HCT116 (cell line): ENCODE measurements around the gene DRGX. TPM values are rescaled to one million over a fixed set of nuclear protein-coding genes. Genes with fewer than 3 reads are reported as not detected.

Experiments
- ATAC-seq: fragments of 200-7000 bp; cut with Tn5 transposase; 2 replicates; pipeline ENCODE4 v1.9.1; 2020; ENCODE audit warnings: mild to moderate bottlenecking, moderate library complexity
- BruUV-seq: library from RNA; stranded (reverse); fragments of 400-500 nt; replicated peaks from 2 replicates; lab custom pipeline; 2021; lab: Mats Ljungman, UMichigan
- CTCF ChIA-PET: fragments of 300-600 bp; sonication (Branson Sonifier 250); formaldehyde crosslinking; loops from one replicate; lab custom pipeline; 2021; ENCODE audit warnings: antibody characterized with exemption; lab: Charles Lee
- POLR2A ChIA-PET: fragments of 300-600, 350-600 bp; sonication (Branson Sonifier 250); formaldehyde crosslinking; loops from one replicate; lab custom pipeline; 2021; ENCODE audit warnings: antibody characterized with exemption; lab: Charles Lee
- RAD21 ChIA-PET, 2 experiments: fragments of 300-600 bp; sonication (Branson Sonifier 250); formaldehyde crosslinking; loops; one replicate each; lab custom pipeline; 2023; ENCODE audit warnings: low total read pairs in 2 of 2; ENCODE audit not compliant: uncharacterized antibody in 2 of 2, unreplicated experiment in 2 of 2, low non-redundant PET in 1 of 2; lab: Charles Lee
- DNase-seq: peaks from one replicate; pipeline ENCODE4 v3.0.0-alpha.2; 2010; ENCODE audit warnings: low read depth, low spot score
- H2AFZ ChIP-seq: fragments of 200-600 bp; shearing (Covaris generic), sonication (generic); 2 replicates; pipeline ENCODE4 v1.6.1; 2017; ENCODE audit warnings: low read depth, mixed run types, mixed read lengths, antibody characterized with exemption, low read length; ENCODE audit not compliant: poor library complexity, severe bottlenecking
- H3K27ac ChIP-seq: 2 replicates; pipeline ENCODE4 v1.5.1; 2012; ENCODE audit warnings: low read depth, low read length
- H3K27me3 ChIP-seq: fragments of 200-600 bp; sonication (generic); 2 replicates; pipeline ENCODE4 v1.6.1; 2016; ENCODE audit warnings: mixed run types, low read length, mixed read lengths; ENCODE audit not compliant: insufficient read depth
- H3K36me3 ChIP-seq, 2 experiments: fragments of 200-500 bp in 1 of 2; fragments of 200-600 bp in 1 of 2; sonication (Bioruptor generic) in 1 of 2; sonication (generic) in 1 of 2; 2 replicates each; pipeline versions ENCODE4 v1.5.1 to v1.6.1; 2014 to 2016; ENCODE audit warnings: low read length in 2 of 2, inconsistent platforms in 1 of 2, mixed read lengths in 1 of 2, mixed run types in 1 of 2; ENCODE audit not compliant: insufficient read depth in 2 of 2, control insufficient read depth in 1 of 2
- H3K4me1 ChIP-seq, 2 experiments: fragments of 200-600 bp in 1 of 2; sonication (generic) in 1 of 2; 2 replicates each; pipeline versions ENCODE4 v1.5.1 to v1.6.1; 2012 to 2017; ENCODE audit warnings: low read length in 2 of 2, inconsistent platforms in 1 of 2, mild to moderate bottlenecking in 1 of 2, mixed read lengths in 1 of 2, mixed run types in 1 of 2, moderate library complexity in 1 of 2; ENCODE audit not compliant: insufficient read depth in 2 of 2, control insufficient read depth in 1 of 2
- H3K4me2 ChIP-seq: fragments of 200-600 bp; sonication (generic); 2 replicates; pipeline ENCODE4 v1.6.1; 2017; ENCODE audit warnings: mixed run types, low read length, mixed read lengths
- H3K4me3 ChIP-seq, 2 experiments: fragments of 200-600 bp in 1 of 2; sonication (generic) in 1 of 2; replicated peaks in 1 of 2; 2 replicates each; pipeline ENCODE4 v1.5.1; 2011 to 2016; ENCODE audit warnings: low read length in 2 of 2, control low read depth in 1 of 2, low read depth in 1 of 2, mild to moderate bottlenecking in 1 of 2, mixed read lengths in 1 of 2, mixed run types in 1 of 2
- H3K79me2 ChIP-seq: fragments of 200-600 bp; sonication (generic); 2 replicates; pipeline ENCODE4 v1.6.1; 2017; ENCODE audit warnings: mild to moderate bottlenecking, mixed run types, low read length, moderate library complexity, mixed read lengths; ENCODE audit not compliant: insufficient read depth
- H3K9ac ChIP-seq: fragments of 200-600 bp; sonication (generic); 2 replicates; pipeline ENCODE4 v1.6.1; 2016; ENCODE audit warnings: low read length, mixed read lengths
- H3K9me2 ChIP-seq: fragments of 200-600 bp; sonication (generic), shearing (Covaris generic); 2 replicates; pipeline ENCODE4 v1.6.1; 2017; ENCODE audit warnings: mixed run types, mild to moderate bottlenecking, moderate library complexity; ENCODE audit not compliant: insufficient read depth
- H3K9me3 ChIP-seq, 2 experiments: fragments of 200-500 bp in 1 of 2; fragments of 200-600 bp in 1 of 2; sonication (Bioruptor generic) in 1 of 2; sonication (generic) in 1 of 2; 2 replicates each; pipeline ENCODE4 v1.6.1; 2014 to 2017; ENCODE audit warnings: low read length in 2 of 2, mixed read lengths in 2 of 2, inconsistent platforms in 1 of 2, low read depth in 1 of 2, mild to moderate bottlenecking in 1 of 2, mixed run types in 1 of 2, moderate library complexity in 1 of 2; ENCODE audit not compliant: control insufficient read depth in 1 of 2, insufficient read depth in 1 of 2
- H4K20me1 ChIP-seq: fragments of 200-600 bp; sonication (generic), shearing (Covaris generic); 2 replicates; pipeline ENCODE4 v1.6.1; 2017; ENCODE audit warnings: mixed run types, mild to moderate bottlenecking, moderate library complexity; ENCODE audit not compliant: insufficient read depth
- CBX3 ChIP-seq: IDR thresholded peaks from 2 replicates; pipeline ENCODE4 v1.6.1; 2012; ENCODE audit warnings: low read depth
- CEBPB ChIP-seq: IDR thresholded peaks from 2 replicates; pipeline ENCODE4 v1.6.1; 2012; ENCODE audit warnings: low read depth
- CTCF ChIP-seq, 3 experiments: fragments of 200-600 bp in 1 of 3; sonication (generic) in 1 of 3; IDR thresholded peaks in 2 of 3; conservative IDR thresholded peaks in 1 of 3; 2 replicates each; pipeline ENCODE4 v1.5.1; 2012 to 2017; ENCODE audit warnings: low read depth in 2 of 3, low read length in 2 of 3, antibody characterized with exemption in 1 of 3, borderline replicate concordance in 1 of 3, control low read depth in 1 of 3, mild to moderate bottlenecking in 1 of 3, mixed read lengths in 1 of 3, mixed run types in 1 of 3, moderate library complexity in 1 of 3; ENCODE audit not compliant: insufficient read depth in 1 of 3
- EGR1 ChIP-seq: IDR thresholded peaks from 2 replicates; pipeline ENCODE4 v1.6.1; 2012; ENCODE audit warnings: low read depth
- ELF1 ChIP-seq: IDR thresholded peaks from 2 replicates; pipeline ENCODE4 v1.6.1; 2012; ENCODE audit warnings: low read depth, borderline replicate concordance
- EZH2 ChIP-seq: fragments of 200-600 bp; sonication (generic); IDR thresholded peaks from 2 replicates; pipeline ENCODE4 v1.6.1; 2017; ENCODE audit warnings: antibody characterized with exemption, mixed run types
- EZH2phosphoT487 ChIP-seq: fragments of 200-600 bp; IDR thresholded peaks from 2 replicates; pipeline ENCODE4 v1.6.1; 2018; ENCODE audit warnings: antibody characterized with exemption, borderline replicate concordance
- FOSL1 ChIP-seq: IDR thresholded peaks from 2 replicates; pipeline ENCODE4 v1.6.1; 2012; ENCODE audit warnings: low read depth
- JUND ChIP-seq: IDR thresholded peaks from 2 replicates; pipeline ENCODE4 v1.6.1; 2012
- POLR2AphosphoS5 ChIP-seq: IDR thresholded peaks from 2 replicates; pipeline ENCODE4 v1.6.1; 2011; ENCODE audit warnings: mild to moderate bottlenecking, low read depth, low read length, moderate library complexity
- RAD21 ChIP-seq: IDR thresholded peaks from 2 replicates; pipeline ENCODE4 v1.6.1; 2012; ENCODE audit warnings: low read depth, mild to moderate bottlenecking
- SIN3A ChIP-seq: IDR thresholded peaks from 2 replicates; pipeline ENCODE4 v1.6.1; 2012; ENCODE audit warnings: low read depth
- SP1 ChIP-seq: IDR thresholded peaks from 2 replicates; pipeline ENCODE4 v1.6.1; 2012; ENCODE audit warnings: low read depth
- SRF ChIP-seq: IDR thresholded peaks from 2 replicates; pipeline ENCODE4 v1.6.1; 2012; ENCODE audit warnings: low read depth
- TCF7L2 ChIP-seq: IDR thresholded peaks from 2 replicates; pipeline ENCODE4 v1.7.0; 2011; ENCODE audit warnings: borderline replicate concordance, inconsistent platforms; ENCODE audit not compliant: insufficient read depth, insufficient read length; ENCODE audit errors: extremely low read depth
- ZFX ChIP-seq: fragments of 450-650 bp; IDR thresholded peaks from 2 replicates; pipeline ENCODE4 v1.6.1; 2017
- ZNF274 ChIP-seq: fragments of 200-500 bp; sonication (Bioruptor generic); IDR thresholded peaks from 2 replicates; pipeline ENCODE4 v1.6.1; 2014; ENCODE audit warnings: mild to moderate bottlenecking, low read depth, low read length, inconsistent platforms
- intact Hi-C: fragments of 100-400 bp; cut with micrococcal nuclease; formaldehyde crosslinking; loops from 2 replicates; pipeline ENCODE4 v1.10.0; 2022
- total RNA-seq: library from RNA; stranded (reverse); gene quantifications from one replicate; pipeline ENCODE4 v1.2.1, GENCODE V29; 2021; ENCODE audit not compliant: unreplicated experiment
- TF ChIP-seq, protein P1 (sequence below): IDR thresholded peaks from 2 replicates; pipeline ENCODE4 v1.6.1; 2012
- TF ChIP-seq, protein P2 (sequence below): IDR thresholded peaks from 2 replicates; pipeline ENCODE4 v1.6.1; 2012
- TF ChIP-seq, protein P3 (sequence below): IDR thresholded peaks from 2 replicates; pipeline ENCODE4 v1.6.1; 2011; ENCODE audit warnings: mild to moderate bottlenecking, low read length, moderate library complexity; ENCODE audit not compliant: insufficient replicate concordance; ENCODE audit errors: extremely low read depth

Gene DRGX
- total RNA-seq, 1 experiment from 2014 or later, result not detected

GRCh38 chr10:49320191-49320590 is 75.7 kb downstream of the DRGX start:
- ATAC-seq (no peak), DNase-seq (no peak)
- ChIA-PET RAD21 (no interaction called here), POLR2A (no interaction called here), CTCF (no interaction called here)
- Histone ChIP-seq H3K36me3 (no peaks in the 10 kb centered on the region), H3K79me2 (no peaks in the 10 kb centered on the region), H4K20me1 (no peaks in the 10 kb centered on the region), H3K4me1 (no peaks in the 10 kb centered on the region), H2AFZ (no peak overlapping the region), H3K9me3 (no peaks in the 10 kb centered on the region), H3K4me2 (no peak overlapping the region), H3K4me3 (no peak overlapping the region), H3K9ac (no peak overlapping the region), H3K27me3 (peaks cover 32% of the 10 kb centered on the region), H3K9me2 (no peaks in the 10 kb centered on the region), H3K27ac (no peak overlapping the region)
- intact Hi-C loops, result no loop called here
- no TSS peak for BruUV-seq
- TF ChIP-seq, protein P1, sequence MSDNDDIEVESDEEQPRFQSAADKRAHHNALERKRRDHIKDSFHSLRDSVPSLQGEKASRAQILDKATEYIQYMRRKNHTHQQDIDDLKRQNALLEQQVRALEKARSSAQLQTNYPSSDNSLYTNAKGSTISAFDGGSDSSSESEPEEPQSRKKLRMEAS, result no peak

GRCh38 chr10:49319206-49319605 is 76.7 kb downstream of the DRGX start:
- no peaks in the 10 kb centered on the region for H3K9me3 ChIP-seq
- TF ChIP-seq CEBPB, result no peak
- TF ChIP-seq TCF7L2, result no peak
- no peak for TF ChIP-seq SIN3A
- no peak for TF ChIP-seq ZFX
- no peak for TF ChIP-seq POLR2AphosphoS5
- TF ChIP-seq SP1, result no peak
- no peak for TF ChIP-seq ZNF274
- TF ChIP-seq ELF1, result no peak
- no peak for TF ChIP-seq EZH2
- no peak for TF ChIP-seq CBX3
- TF ChIP-seq, protein P2, sequence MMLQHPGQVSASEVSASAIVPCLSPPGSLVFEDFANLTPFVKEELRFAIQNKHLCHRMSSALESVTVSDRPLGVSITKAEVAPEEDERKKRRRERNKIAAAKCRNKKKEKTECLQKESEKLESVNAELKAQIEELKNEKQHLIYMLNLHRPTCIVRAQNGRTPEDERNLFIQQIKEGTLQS, result no peak
- TF ChIP-seq EZH2phosphoT487, result no peak
- TF ChIP-seq, protein P3, sequence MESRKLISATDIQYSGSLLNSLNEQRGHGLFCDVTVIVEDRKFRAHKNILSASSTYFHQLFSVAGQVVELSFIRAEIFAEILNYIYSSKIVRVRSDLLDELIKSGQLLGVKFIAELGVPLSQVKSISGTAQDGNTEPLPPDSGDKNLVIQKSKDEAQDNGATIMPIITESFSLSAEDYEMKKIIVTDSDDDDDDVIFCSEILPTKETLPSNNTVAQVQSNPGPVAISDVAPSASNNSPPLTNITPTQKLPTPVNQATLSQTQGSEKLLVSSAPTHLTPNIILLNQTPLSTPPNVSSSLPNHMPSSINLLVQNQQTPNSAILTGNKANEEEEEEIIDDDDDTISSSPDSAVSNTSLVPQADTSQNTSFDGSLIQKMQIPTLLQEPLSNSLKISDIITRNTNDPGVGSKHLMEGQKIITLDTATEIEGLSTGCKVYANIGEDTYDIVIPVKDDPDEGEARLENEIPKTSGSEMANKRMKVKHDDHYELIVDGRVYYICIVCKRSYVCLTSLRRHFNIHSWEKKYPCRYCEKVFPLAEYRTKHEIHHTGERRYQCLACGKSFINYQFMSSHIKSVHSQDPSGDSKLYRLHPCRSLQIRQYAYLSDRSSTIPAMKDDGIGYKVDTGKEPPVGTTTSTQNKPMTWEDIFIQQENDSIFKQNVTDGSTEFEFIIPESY, result no peak
- no peak for TF ChIP-seq CTCF (IDR thresholded peaks at IDR 0.05 in 2 of 3, conservative IDR thresholded peaks at IDR 0.05 in 1 of 3; ENCODE audit: borderline replicate concordance in 1 of 3, insufficient read depth in 1 of 3, low read depth in 2 of 3, low read length in 2 of 3)
- no peak for TF ChIP-seq RAD21
- TF ChIP-seq EGR1, result no peak
- no peak for TF ChIP-seq SRF
- TF ChIP-seq JUND, result no peak
- no peak for TF ChIP-seq FOSL1
- H3K4me3 ChIP-seq, result no peak overlapping the region
- no peak overlapping the region for H3K9ac ChIP-seq
- no peaks in the 10 kb centered on the region for H3K4me1 ChIP-seq
- CTCF ChIA-PET, result no interaction called here
- H2AFZ ChIP-seq, result no peak overlapping the region
- no peaks in the 10 kb centered on the region for H3K9me2 ChIP-seq
- DNase-seq (no peak), ATAC-seq (no peak)
- H3K27me3 ChIP-seq, result peaks cover 25% of the 10 kb centered on the region
- H3K4me2 ChIP-seq, result no peak overlapping the region
- H3K27ac ChIP-seq, result no peak overlapping the region
- no peaks in the 10 kb centered on the region for H4K20me1 ChIP-seq
- no peaks in the 10 kb centered on the region for H3K79me2 ChIP-seq
- POLR2A ChIA-PET, result no interaction called here
- no TSS peak for BruUV-seq
- no peaks in the 10 kb centered on the region for H3K36me3 ChIP-seq
- intact Hi-C loops, result no loop called here
- RAD21 ChIA-PET, result no interaction called here
